ENCODE data around the gene DPEP2. TPM values are rescaled to one million over a fixed set of nuclear protein-coding genes. Genes with fewer than 3 reads are reported as not detected.
A peak's percentile ranks its signal among the peaks of the same experiment; 100 is the strongest.

DPEP2 gene
- total and polyA plus RNA-seq, 11 donors, result 0.42 to 9.8 (median 1.2) TPM

- no peak for ATAC-seq
- WGBS, 4 donors, result 61 to 65% (median 64%) methylated on average over 6 of the region's 6 CpGs
- H3K36me3 ChIP-seq, result peaks cover 0 to 54% (median 39%) of the 10 kb centered on the region in 9 donors
- no peak for DNase-seq
- no peak for TF ChIP-seq POLR2A (IDR thresholded peaks at IDR 0.05)
- no peak for TF ChIP-seq CTCF (IDR thresholded peaks at IDR 0.05)
- no peaks in the 10 kb centered on the region for H3K27me3 ChIP-seq
- H3K9me3 ChIP-seq, result no peaks in the 10 kb centered on the region
- peaks cover 49 to 89% (median 80%) of the 10 kb centered on the region in 12 donors for H3K4me1 ChIP-seq
- intact Hi-C loops (cut with DNase I), result loop anchor here in 1 of 10 donors (10.0 kb wide), 1 partner anchor 270 kb away; the partner anchor contains the start of gene ESRP2
- peak overlapping the region in 3 of 12 donors; percentile 9 to 20 (median 9) for H3K4me3 ChIP-seq
- H3K27ac ChIP-seq, result peak overlapping the region in 11 of 12 donors; percentile 95 to 100 (median 99)
These were observed 34.7 kb downstream of the DPEP2 start for GRCh38 chr16:67964477-67965131.

GRCh38 chr16:67963662-67964321, 35.5 kb downstream of the DPEP2 start:
- 33 to 49% (median 44%) methylated on average over 25 to 32 of the region's 32 CpGs for WGBS, 4 donors

GRCh38 chr16:67963292-67963661, 36.0 kb downstream of the DPEP2 start:
- no peaks in the 10 kb centered on the region for H3K9me3 ChIP-seq
- ATAC-seq (peak in 2 of 4 donors; percentile 3 to 12), DNase-seq (peak in 1 of 5 donors; percentile 54)
- 22 to 29% (median 28%) methylated on average over 2 of the region's 2 CpGs for WGBS, 4 donors
- H3K36me3 ChIP-seq, result peaks cover 0 to 67% (median 50%) of the 10 kb centered on the region in 9 donors
- no peaks in the 10 kb centered on the region for H3K27me3 ChIP-seq
- H3K27ac ChIP-seq, result peak overlapping the region in 11 of 12 donors; percentile 95 to 100 (median 99)
- H3K4me1 ChIP-seq, result peaks cover 57 to 93% (median 90%) of the 10 kb centered on the region in 12 donors
- TF ChIP-seq CTCF (IDR thresholded peaks at IDR 0.05), result no peak
- TF ChIP-seq POLR2A (IDR thresholded peaks at IDR 0.05), result no peak
- intact Hi-C loops (cut with DNase I), result loop anchor here in 1 of 10 donors (10.0 kb wide), 1 partner anchor 272 kb away; the partner anchor contains the start of gene ESRP2
- H3K4me3 ChIP-seq, result peak overlapping the region in 2 of 12 donors; percentile 6 to 9

More at GRCh38 chr16:67963662-67964321, 35.5 kb downstream of the DPEP2 start:
- DNase-seq (peak in 4 of 5 donors; percentile 48 to 77 (median 60)), ATAC-seq (peak in 3 of 4 donors; percentile 0 to 3 (median 2))
- intact Hi-C loops (cut with DNase I), result loop anchor here in 1 of 10 donors (10.0 kb wide), 1 partner anchor 271 kb away; the partner anchor contains the start of gene ESRP2
- H3K27me3 ChIP-seq, result no peaks in the 10 kb centered on the region
- peaks cover 53 to 89% (median 85%) of the 10 kb centered on the region in 12 donors for H3K4me1 ChIP-seq
- H3K36me3 ChIP-seq, result peaks cover 0 to 62% (median 45%) of the 10 kb centered on the region in 9 donors
- peak overlapping the region; percentile 14 to 100 (median 98) for H3K27ac ChIP-seq
- no peaks in the 10 kb centered on the region for H3K9me3 ChIP-seq
- TF ChIP-seq POLR2A (IDR thresholded peaks at IDR 0.05) (no peak), CTCF (IDR thresholded peaks at IDR 0.05) (no peak)
- H3K4me3 ChIP-seq, result peak overlapping the region in 6 of 12 donors; percentile 5 to 20 (median 8)

DNA sequence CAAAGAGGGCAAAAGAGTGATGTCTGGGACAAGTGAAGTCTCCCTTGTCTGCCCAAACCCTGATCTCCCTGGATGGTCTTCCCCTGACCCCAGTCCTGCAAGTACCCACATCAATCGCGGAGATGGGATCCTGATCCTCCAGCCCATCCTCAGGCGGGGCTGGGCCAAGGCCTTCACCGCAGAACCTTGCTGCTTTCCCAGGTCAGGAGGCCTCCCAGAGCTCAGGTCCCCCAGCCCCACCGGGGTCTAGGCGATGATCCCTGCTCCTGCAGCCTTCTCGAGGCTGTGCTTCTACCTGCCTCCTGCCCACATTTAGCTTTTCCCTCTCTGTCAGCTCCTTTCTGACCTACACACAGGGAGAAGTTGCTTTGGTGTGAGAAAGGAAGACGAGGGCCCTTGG, 37.1 kb downstream of the DPEP2 start:
- DNase-seq, result no peak
- Histone ChIP-seq H3K4me1 (peaks cover 57 to 95% (median 88%) of the 10 kb centered on the region in 12 donors), H3K4me3 (no peak overlapping the region), H3K36me3 (peaks cover 0 to 75% (median 62%) of the 10 kb centered on the region in 9 donors), H3K9me3 (no peaks in the 10 kb centered on the region), H3K27ac (peak overlapping the region in 11 of 12 donors; percentile 95 to 100 (median 99)), H3K27me3 (no peaks in the 10 kb centered on the region)
- no peak for TF ChIP-seq CTCF (IDR thresholded peaks at IDR 0.05)
- TF ChIP-seq POLR2A (IDR thresholded peaks at IDR 0.05), result no peak
- no peak for ATAC-seq
- intact Hi-C loops (cut with DNase I), result loop anchor here in 1 of 10 donors (10.0 kb wide), 1 partner anchor 273 kb away; the partner anchor contains the start of gene ESRP2
- WGBS, 4 donors, result 91 to 95% (median 92%) methylated on average over 8 of the region's 8 CpGs
